H1 (cell line): ENCODE measurements around the gene CNNM4. TPM values are rescaled to one million over a fixed set of nuclear protein-coding genes. Genes with fewer than 3 reads are reported as not detected.

ENCODE experiments used
- CTCF ChIA-PET: fragments of 300-600 bp; sonication (Branson Sonifier 250); formaldehyde crosslinking; loops from one replicate; lab custom pipeline; 2021; ENCODE audit not compliant: partially characterized antibody; lab: Charles Lee
- POLR2A ChIA-PET: fragments of 300-600 bp; sonication (Branson Sonifier 250); formaldehyde crosslinking; loops from one replicate; lab custom pipeline; 2021; ENCODE audit warnings: inconsistent platforms; ENCODE audit not compliant: partially characterized antibody; lab: Charles Lee
- DNase-seq, 2 experiments: peaks; one replicate each; pipeline versions ENCODE4 v3.0.0 to v3.0.0-alpha.2; 2010 to 2022; ENCODE audit warnings: low spot score in 2 of 2, low read depth in 1 of 2, mixed read lengths in 1 of 2
- FAIRE-seq: peaks from 2 replicates; lab custom pipeline; 2011; peaks lifted over from hg19 to GRCh38; lab: Jason Lieb, UNC
- H2AFZ ChIP-seq: 2 replicates; pipeline ENCODE4 v1.8.1; 2012; ENCODE audit warnings: low read length, inconsistent platforms
- H2AK5ac ChIP-seq: 2 replicates; pipeline ENCODE4 v1.6.1; 2013; ENCODE audit warnings: low read depth, low read length
- H2BK120ac ChIP-seq: replicated peaks from 2 replicates; pipeline ENCODE3; 2013; ENCODE audit warnings: low read depth, low read length, inconsistent platforms
- H2BK12ac ChIP-seq: 2 replicates; pipeline ENCODE4 v1.6.1; 2013; ENCODE audit warnings: low read depth, low read length
- H2BK15ac ChIP-seq: 2 replicates; pipeline ENCODE4 v1.6.1; 2013; ENCODE audit warnings: low read length
- H2BK20ac ChIP-seq: 2 replicates; pipeline ENCODE4 v1.6.1; 2013; ENCODE audit warnings: low read length
- H2BK5ac ChIP-seq: 2 replicates; pipeline ENCODE4 v1.6.1; 2013; ENCODE audit warnings: low read depth, low read length
- H3K14ac ChIP-seq: 2 replicates; pipeline ENCODE4 v1.6.1; 2013; ENCODE audit warnings: inconsistent platforms; ENCODE audit not compliant: insufficient read length
- H3K18ac ChIP-seq: 2 replicates; pipeline ENCODE4 v1.6.1; 2013; ENCODE audit warnings: low read length; ENCODE audit errors: extremely low read depth
- H3K23ac ChIP-seq: 2 replicates; pipeline ENCODE4 v1.6.1; 2013; ENCODE audit warnings: inconsistent platforms; ENCODE audit not compliant: insufficient read length
- H3K23me2 ChIP-seq: 2 replicates; pipeline ENCODE4 v1.6.1; 2013; ENCODE audit warnings: low read depth, low read length
- H3K27ac ChIP-seq: 2 replicates; pipeline ENCODE4 v1.6.1; 2011; ENCODE audit warnings: low read depth, low read length, inconsistent platforms
- H3K27me3 ChIP-seq, 4 experiments: replicated peaks in 1 of 4; 1 replicate in 1 of 4; 2 replicates in 3 of 4; pipeline versions ENCODE4 v1.6.1 to v1.8.1; 2011 to 2013; ENCODE audit warnings: low read length in 3 of 4, mild to moderate bottlenecking in 3 of 4, inconsistent platforms in 2 of 4, mixed read lengths in 2 of 4, moderate library complexity in 1 of 4; ENCODE audit not compliant: control insufficient read depth in 3 of 4, insufficient read depth in 3 of 4; ENCODE audit errors: extremely low read depth in 1 of 4
- H3K36me3 ChIP-seq, 4 experiments: 2 replicates each; pipeline versions ENCODE4 v1.6.1 to v1.8.1; 2011 to 2013; ENCODE audit warnings: mild to moderate bottlenecking in 4 of 4, low read length in 3 of 4, moderate library complexity in 2 of 4, control low read depth in 1 of 4, inconsistent platforms in 1 of 4; ENCODE audit not compliant: insufficient read depth in 4 of 4, control insufficient read depth in 2 of 4
- H3K4ac ChIP-seq: replicated peaks from 2 replicates; pipeline ENCODE3; 2013; ENCODE audit warnings: low read length, low read depth, mixed read lengths, inconsistent platforms; ENCODE audit not compliant: insufficient read length
- H3K4me1 ChIP-seq, 4 experiments: replicated peaks in 1 of 4; 1 replicate in 1 of 4; 2 replicates in 3 of 4; pipeline versions ENCODE4 v1.6.1 to v1.8.1; 2011 to 2013; ENCODE audit warnings: low read length in 3 of 4, inconsistent platforms in 2 of 4, mixed read lengths in 1 of 4; ENCODE audit not compliant: insufficient read depth in 4 of 4, control insufficient read depth in 3 of 4
- H3K4me2 ChIP-seq, 2 experiments: 2 replicates each; pipeline versions ENCODE4 v1.6.1 to v1.8.1; 2011 to 2013; ENCODE audit warnings: low read depth in 2 of 2, low read length in 2 of 2, control low read depth in 1 of 2, inconsistent platforms in 1 of 2, mild to moderate bottlenecking in 1 of 2; ENCODE audit not compliant: insufficient read depth in 1 of 2
- H3K4me3 ChIP-seq, 4 experiments: fragments of 200-600, 300-600 bp in 1 of 4; sonication (generic), shearing (Covaris generic), sonication (Bioruptor Twin) in 1 of 4; 2 replicates each; pipeline versions ENCODE4 v1.5.1 to v1.8.1; 2011 to 2016; ENCODE audit warnings: low read length in 4 of 4, low read depth in 3 of 4, control low read depth in 2 of 4, inconsistent platforms in 2 of 4, mild to moderate bottlenecking in 2 of 4, mixed read lengths in 1 of 4, moderate library complexity in 1 of 4; ENCODE audit not compliant: insufficient read depth in 2 of 4; ENCODE audit errors: extremely low read depth in 1 of 4
- H3K56ac ChIP-seq: replicated peaks from 2 replicates; pipeline ENCODE3; 2013; ENCODE audit warnings: low read depth, mild to moderate bottlenecking, mixed read lengths, low read length, inconsistent platforms; ENCODE audit not compliant: insufficient read length
- H3K79me1 ChIP-seq: 2 replicates; pipeline ENCODE4 v1.6.1; 2013; ENCODE audit warnings: low read depth, low read length, control low read depth
- H3K79me2 ChIP-seq, 2 experiments: 2 replicates each; pipeline versions ENCODE4 v1.6.1 to v1.8.1; 2012 to 2013; ENCODE audit warnings: low read length in 2 of 2, mild to moderate bottlenecking in 2 of 2, inconsistent platforms in 1 of 2; ENCODE audit not compliant: insufficient read depth in 2 of 2, control insufficient read depth in 1 of 2
- H3K9ac ChIP-seq, 4 experiments: replicated peaks in 1 of 4; 1 replicate in 1 of 4; 2 replicates in 3 of 4; pipeline versions ENCODE4 v1.6.1 to v1.8.1; 2011 to 2013; ENCODE audit warnings: low read depth in 3 of 4, low read length in 3 of 4, control low read depth in 2 of 4, mild to moderate bottlenecking in 2 of 4, moderate library complexity in 2 of 4, inconsistent platforms in 1 of 4; ENCODE audit errors: extremely low read depth in 1 of 4
- H3K9me3 ChIP-seq, 2 experiments: 2 replicates each; pipeline versions ENCODE4 v1.6.1 to v1.8.1; 2012 to 2013; ENCODE audit warnings: mild to moderate bottlenecking in 2 of 2, moderate library complexity in 2 of 2, control low read depth in 1 of 2, inconsistent platforms in 1 of 2, low read depth in 1 of 2, low read length in 1 of 2, mixed read lengths in 1 of 2; ENCODE audit not compliant: insufficient read depth in 2 of 2
- H4K20me1 ChIP-seq, 2 experiments: replicated peaks in 1 of 2; 2 replicates each; pipeline versions ENCODE3 to v1.8.1; 2011 to 2013; ENCODE audit warnings: inconsistent platforms in 2 of 2, low read length in 2 of 2, mild to moderate bottlenecking in 1 of 2; ENCODE audit not compliant: insufficient read depth in 2 of 2, control insufficient read depth in 1 of 2
- H4K5ac ChIP-seq: 2 replicates; pipeline ENCODE4 v1.6.1; 2013; ENCODE audit warnings: low read length, low read depth, mixed read lengths, inconsistent platforms; ENCODE audit not compliant: insufficient read length
- H4K8ac ChIP-seq: 2 replicates; pipeline ENCODE4 v1.8.0; 2013; ENCODE audit warnings: mild to moderate bottlenecking, moderate library complexity, low read length, inconsistent platforms; ENCODE audit not compliant: insufficient read depth; ENCODE audit errors: extremely low read depth
- H4K91ac ChIP-seq: replicated peaks from 2 replicates; pipeline ENCODE3; 2013; ENCODE audit warnings: low read length, mixed read lengths, inconsistent platforms; ENCODE audit not compliant: insufficient read length
- whole genome bisulfite sequencing, 2 experiments: shearing (Covaris generic) in 1 of 2; methylation state at CpG; one replicate each; pipeline versions ENCODE4 v1.1.6 to v1.1.7; 2013 to 2015; ENCODE audit warnings: low lambda C conversion rate in 2 of 2, mixed read lengths in 2 of 2, inconsistent platforms in 1 of 2, low coverage in 1 of 2, missing lambda C conversion rate in 1 of 2; ENCODE audit not compliant: insufficient replicate concordance in 2 of 2, insufficient coverage in 1 of 2, insufficient read length in 1 of 2; ENCODE audit errors: extremely low coverage in 1 of 2, missing lambda C conversion rate in 1 of 2; 5-methylcytosine and 5-hydroxymethylcytosine counted together
- polyA plus RNA-seq, 7 experiments: library from polyadenylated mRNA; depleted of rRNA in 3 of 7; stranded (reverse) in 5 of 7; unstranded in 2 of 7; fragments of >200 nt in 5 of 7; fragments of 200-250 nt in 2 of 7; gene quantifications; 1 replicate in 5 of 7; 2 replicates in 1 of 7; 4 replicates in 1 of 7; pipeline versions ENCODE4 v1.2.1 to v1.2.3, GENCODE V29; 2011 to 2013; ENCODE audit warnings: missing spikeins in 2 of 7, mixed read lengths in 2 of 7
- total RNA-seq: library from RNA; stranded (reverse); fragmentation: NEBNext Ultra II Directional; extraction: Animal tissue kit (Norgen Biotek cat#: 25700); gene quantifications from 2 replicates; pipeline ENCODE4 v1.2.1, GENCODE V29; 2021

CNNM4 gene
- total and polyA plus RNA-seq, 2 of the 8 experiments (the other 6 are each of a cell fraction or from before 2014, with no cell fraction given), result 10.3 to 11.0 TPM

- Histone ChIP-seq H2BK20ac (no peak overlapping the region), H3K9ac (peak overlapping the region in 3 of 4 experiments; percentile 1 to 49 (median 45); a peak in 5 of 7 replicates), H3K23me2 (peaks cover 10% of the 10 kb centered on the region; the same call in 1 of the 2 replicates), H3K27ac (no peak overlapping the region; the same call in 1 of the 2 replicates), H3K4me2 (peak overlapping the region; percentile 86 to 87), H3K4ac (no peak overlapping the region), H4K91ac (peak overlapping the region; percentile 25), H3K4me1 (peaks cover 3 to 11% (median 8%) of the 10 kb centered on the region in 4 experiments), H3K36me3 (peaks cover 4 to 32% (median 21%) of the 10 kb centered on the region in 4 experiments; a peak in 6 of 8 replicates), H3K9me3 (no peaks in the 10 kb centered on the region), H4K5ac (peak overlapping the region; percentile 51), H3K14ac (no peak overlapping the region), H3K23ac (no peak overlapping the region), H2BK12ac (0 out of 2 replicates have a peak overlapping the region, but pooled peaks have one; percentile 46), H3K79me1 (peaks cover 7% of the 10 kb centered on the region; the same call in 1 of the 2 replicates), H4K20me1 (peaks cover 11 to 13% of the 10 kb centered on the region in 2 experiments), H2BK120ac (no peak overlapping the region), H3K79me2 (peaks cover 0 to 17% of the 10 kb centered on the region in 2 experiments; a peak in 3 of 4 replicates), H3K27me3 (no peaks in the 10 kb centered on the region), H4K8ac (no peak overlapping the region; the same call in 1 of the 2 replicates), H3K56ac (peak overlapping the region; percentile 42), H2AFZ (no peak overlapping the region; the same call in 1 of the 2 replicates), H2BK5ac (no peak overlapping the region), H3K4me3 (peak overlapping the region; percentile 49 to 75 (median 68)), H3K18ac (peak overlapping the region; percentile 54; the same call in 1 of the 2 replicates), H2BK15ac (no peak overlapping the region), H2AK5ac (0 out of 2 replicates have a peak overlapping the region, but pooled peaks have one; percentile 15)
- DNase-seq, result no peak
- ChIA-PET CTCF (interaction anchor here (0.6 to 8.3 kb wide), 42 partner anchors 10 to 307 kb away, joined by 3 to 89 read pairs (median 7); partner anchors contain the start of genes ANKRD23 and ANKRD36), POLR2A (interaction anchor here (0.6 to 5.8 kb wide), 19 partner anchors 9 to 108 kb away, joined by 3 to 49 read pairs (median 9); partner anchors contain the start of genes ANKRD23, CNNM3 and SEMA4C)
- 25% methylated on average over 27 of the region's 27 CpGs; no CpG with 5 or more reads in 1 of the 2 experiments for WGBS, 2 experiments
- no peak for FAIRE-seq
Observed at GRCh38 chr2:96856776-96857666, 96.3 kb downstream of the CNNM4 start.
